Measurements from ENCODE around the gene HERC2. TPM values are rescaled to one million over a fixed set of nuclear protein-coding genes. Genes with fewer than 3 reads are reported as not detected.

HERC2 gene
- total and polyA plus RNA-seq, 2 of the 8 experiments (the other 6 are each of a cell fraction or from before 2014, with no cell fraction given): 83.0 to 88.7 TPM

DNA sequence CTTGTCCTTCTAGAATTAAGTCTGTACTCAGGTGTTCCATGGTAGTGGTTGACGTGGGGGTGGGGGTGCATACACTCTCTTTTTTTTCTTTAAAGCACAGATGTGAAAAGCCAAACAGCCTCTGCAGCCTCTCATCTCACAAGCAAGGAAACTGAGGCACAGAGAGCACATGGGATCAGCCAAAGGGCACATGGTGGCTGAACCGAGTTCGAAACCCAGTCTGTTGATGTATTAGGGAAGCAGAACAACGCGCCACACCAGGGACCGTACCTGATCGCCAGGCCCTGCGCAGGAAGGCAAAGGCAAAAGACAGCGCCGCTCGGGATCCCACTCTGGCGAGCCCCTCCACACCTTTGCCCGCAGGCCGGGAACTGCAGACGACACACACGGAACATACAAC lies 47.3 kb downstream of the HERC2 start (continued):
- TF ChIP-seq CBX5 (IDR thresholded peaks at IDR 0.05; ENCODE audit: low read depth, low read length) (no peak), TEAD4 (IDR thresholded peaks at IDR 0.05; ENCODE audit: low read depth, low read length) (no peak), CBX8 (IDR thresholded peaks at IDR 0.05; ENCODE audit: borderline replicate concordance, low read depth, low read length) (no peak)
